Activated CD8-positive, alpha-beta T cell treated with anti-CD3 and anti-CD28 coated beads for 36 hours (primary cell): ENCODE measurements around the gene TYW3. TPM values are rescaled to one million over a fixed set of nuclear protein-coding genes. Genes with fewer than 3 reads are reported as not detected.

ENCODE experiments used
- ATAC-seq: fragments of 200-7000 bp; cut with Tn5 transposase; one replicate; pipeline ENCODE4 v1.10.0; 2021; ENCODE audit warnings: mild to moderate bottlenecking, moderate library complexity
- CTCF ChIA-PET: fragments of 350-600 bp; sonication (Branson Sonifier 250); formaldehyde crosslinking; loops from one replicate; lab custom pipeline; 2021; ENCODE audit warnings: antibody characterized with exemption; lab: Charles Lee
- POLR2A ChIA-PET: fragments of 350-600 bp; sonication (Branson Sonifier 250); formaldehyde crosslinking; loops from one replicate; lab custom pipeline; 2021; ENCODE audit warnings: antibody characterized with exemption; lab: Charles Lee
- DNase-seq: peaks from one replicate; pipeline ENCODE4 v3.0.0-alpha.2; 2020
- H3K27ac Mint-ChIP-seq: one replicate; pipeline ENCODE4 v1.8.0; 2021; ENCODE audit warnings: mild to moderate bottlenecking, mixed read lengths
- H3K27me3 Mint-ChIP-seq: one replicate; pipeline ENCODE4 v1.8.0; 2021; ENCODE audit warnings: mixed read lengths
- H3K36me3 Mint-ChIP-seq: one replicate; pipeline ENCODE4 v1.8.0; 2021; ENCODE audit warnings: low read depth, mixed read lengths
- H3K4me1 Mint-ChIP-seq: one replicate; pipeline ENCODE4 v1.8.0; 2021; ENCODE audit warnings: low read depth, mixed read lengths
- H3K4me3 Mint-ChIP-seq: one replicate; pipeline ENCODE4 v1.8.0; 2021; ENCODE audit warnings: mild to moderate bottlenecking, moderate library complexity, mixed read lengths
- H3K9me3 Mint-ChIP-seq: one replicate; pipeline ENCODE4 v1.8.0; 2021; ENCODE audit warnings: mixed read lengths
- intact Hi-C: fragments of 100-400 bp; cut with micrococcal nuclease; formaldehyde crosslinking; loops from one replicate; pipeline ENCODE4 v1.10.0; 2022
- total RNA-seq, 2 experiments: library from RNA; stranded (reverse); gene quantifications; one replicate each; pipeline ENCODE4 v1.2.3, GENCODE V29; 2021
- TF ChIP-seq, protein P1 (sequence below): fragments of 200-600 bp; IDR thresholded peaks from one replicate; pipeline ENCODE4 v1.8.0; 2022; ENCODE audit warnings: antibody characterized with exemption, mild to moderate bottlenecking

TYW3 gene, protein sequence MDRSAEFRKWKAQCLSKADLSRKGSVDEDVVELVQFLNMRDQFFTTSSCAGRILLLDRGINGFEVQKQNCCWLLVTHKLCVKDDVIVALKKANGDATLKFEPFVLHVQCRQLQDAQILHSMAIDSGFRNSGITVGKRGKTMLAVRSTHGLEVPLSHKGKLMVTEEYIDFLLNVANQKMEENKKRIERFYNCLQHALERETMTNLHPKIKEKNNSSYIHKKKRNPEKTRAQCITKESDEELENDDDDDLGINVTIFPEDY
- total RNA-seq, result 10 to 100 TPM; 22.0 to 24.4 TPM

DNA sequence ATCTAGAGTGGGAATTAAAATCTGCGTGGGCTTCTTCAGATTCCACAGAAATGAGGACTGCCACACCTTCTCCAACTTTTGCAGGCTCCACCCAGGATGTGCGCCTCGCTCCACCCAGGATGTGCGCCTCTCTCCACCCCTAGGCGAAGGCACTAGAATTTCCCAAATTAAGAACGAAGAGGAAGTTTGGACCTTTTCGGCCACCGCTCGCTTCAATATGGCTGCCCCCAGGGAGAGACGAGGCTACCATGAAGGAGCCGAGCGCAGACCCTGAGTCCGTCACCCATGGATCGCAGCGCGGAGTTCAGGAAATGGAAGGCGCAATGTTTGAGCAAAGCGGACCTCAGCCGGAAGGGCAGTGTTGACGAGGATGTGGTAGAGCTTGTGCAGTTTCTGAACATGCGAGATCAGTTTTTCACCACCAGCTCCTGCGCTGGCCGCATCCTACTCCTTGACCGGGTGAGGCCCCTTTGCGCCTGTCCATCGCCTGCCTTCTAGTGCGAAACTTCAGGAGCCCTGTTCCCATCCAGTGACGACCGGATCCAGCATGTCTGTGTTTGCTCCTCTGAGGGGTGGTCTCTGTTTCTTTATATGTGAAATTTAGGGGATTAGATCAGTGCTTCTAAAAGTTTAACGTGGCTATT is at the start of gene TYW3, which contains the start of gene CRYZ:
TYW3 (plus strand) TSS at position 193 of the 644 bp plus-strand sequence; CDS start at position 286, 93 bp downstream.
CRYZ (minus strand) TSS at position 91 of the 644 bp plus-strand sequence. CDS start 8,229 bp downstream, outside the sequence.
- Mint-ChIP-seq H3K27me3 (no peaks in the 10 kb centered on the region), H3K27ac (peak within 1 kb of the TSS; percentile 99), H3K36me3 (peaks cover 24% of the 10 kb centered on the region), H3K9me3 (no peaks in the 10 kb centered on the region), H3K4me1 (peaks cover 39% of the 10 kb centered on the region), H3K4me3 (peak within 1 kb of the TSS; percentile 81)
- ATAC-seq (peak; percentile 87), DNase-seq (peak; percentile 91)
- TF ChIP-seq, protein P1, sequence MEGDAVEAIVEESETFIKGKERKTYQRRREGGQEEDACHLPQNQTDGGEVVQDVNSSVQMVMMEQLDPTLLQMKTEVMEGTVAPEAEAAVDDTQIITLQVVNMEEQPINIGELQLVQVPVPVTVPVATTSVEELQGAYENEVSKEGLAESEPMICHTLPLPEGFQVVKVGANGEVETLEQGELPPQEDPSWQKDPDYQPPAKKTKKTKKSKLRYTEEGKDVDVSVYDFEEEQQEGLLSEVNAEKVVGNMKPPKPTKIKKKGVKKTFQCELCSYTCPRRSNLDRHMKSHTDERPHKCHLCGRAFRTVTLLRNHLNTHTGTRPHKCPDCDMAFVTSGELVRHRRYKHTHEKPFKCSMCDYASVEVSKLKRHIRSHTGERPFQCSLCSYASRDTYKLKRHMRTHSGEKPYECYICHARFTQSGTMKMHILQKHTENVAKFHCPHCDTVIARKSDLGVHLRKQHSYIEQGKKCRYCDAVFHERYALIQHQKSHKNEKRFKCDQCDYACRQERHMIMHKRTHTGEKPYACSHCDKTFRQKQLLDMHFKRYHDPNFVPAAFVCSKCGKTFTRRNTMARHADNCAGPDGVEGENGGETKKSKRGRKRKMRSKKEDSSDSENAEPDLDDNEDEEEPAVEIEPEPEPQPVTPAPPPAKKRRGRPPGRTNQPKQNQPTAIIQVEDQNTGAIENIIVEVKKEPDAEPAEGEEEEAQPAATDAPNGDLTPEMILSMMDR, result no peak
- intact Hi-C loops, result loop anchor here (10.0 kb wide), 1 partner anchor 538 kb away; the partner anchor contains the start of genes FPGT and LRRIQ3
- CTCF ChIA-PET, result interaction anchor here (0.7 to 2.8 kb wide), 18 partner anchors 8 to 988 kb away, joined by 3 to 15 read pairs (median 4); no protein-coding TSS in a partner anchor
- POLR2A ChIA-PET, result interaction anchor here (1.4 to 2.4 kb wide), 2 partner anchors 10 to 13 kb away, joined by 4 to 7 read pairs; no protein-coding TSS in a partner anchor

DNA sequence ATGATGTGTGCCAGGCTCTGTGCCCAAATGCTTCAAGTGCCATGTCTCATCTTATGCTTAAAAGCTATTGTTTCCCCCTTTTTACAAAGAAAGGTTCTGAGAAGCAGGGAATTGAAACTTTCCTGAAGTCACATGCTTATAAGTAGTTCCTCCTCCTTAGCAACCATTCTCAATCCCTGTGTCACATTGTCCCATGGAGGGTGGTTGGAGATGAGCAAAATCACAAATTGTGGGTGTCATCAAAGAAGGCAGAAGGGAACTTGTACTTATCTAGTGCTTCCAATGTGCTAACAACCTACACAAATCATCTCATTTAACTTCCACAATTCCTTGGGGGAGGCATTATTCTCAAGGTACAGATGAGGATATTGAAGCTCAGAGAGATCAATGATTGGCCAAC is 49.3 kb upstream of the TYW3 start:
- intact Hi-C loops, result no loop called here
- Mint-ChIP-seq H3K36me3 (no peaks in the 10 kb centered on the region), H3K4me1 (no peaks in the 10 kb centered on the region), H3K27ac (no peak overlapping the region), H3K9me3 (no peaks in the 10 kb centered on the region), H3K27me3 (peaks cover 6% of the 10 kb centered on the region), H3K4me3 (no peak overlapping the region)
- ATAC-seq (no peak), DNase-seq (no peak)
- POLR2A ChIA-PET, result no interaction called here
- TF ChIP-seq, protein P1, result no peak
- CTCF ChIA-PET, result no interaction called here

DNA sequence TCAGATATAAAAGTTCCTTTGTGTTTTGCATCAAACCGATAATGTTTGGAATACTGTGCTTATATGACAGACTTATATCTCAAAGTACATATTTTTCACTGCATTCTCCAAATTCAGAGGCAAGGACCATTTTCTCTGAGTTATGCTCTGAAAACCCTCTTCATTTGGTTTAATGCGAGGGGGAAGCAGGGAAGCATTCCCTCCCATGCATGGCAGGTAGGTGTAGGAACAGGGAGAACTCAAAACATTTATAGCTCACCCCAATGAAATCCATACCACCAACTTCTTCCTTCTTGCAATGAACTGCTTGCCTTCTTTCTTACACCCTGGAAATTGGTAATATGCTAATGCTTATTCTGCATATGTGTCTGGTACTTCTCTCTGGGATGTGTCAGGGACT is 48.7 kb upstream of the TYW3 start:
- no peak for DNase-seq
- POLR2A ChIA-PET, result no interaction called here
- ATAC-seq, result no peak
- Mint-ChIP-seq H3K4me3 (no peak overlapping the region), H3K4me1 (no peaks in the 10 kb centered on the region), H3K9me3 (no peaks in the 10 kb centered on the region), H3K27me3 (peaks cover 6% of the 10 kb centered on the region), H3K36me3 (no peaks in the 10 kb centered on the region), H3K27ac (no peak overlapping the region)
- intact Hi-C loops, result no loop called here
- TF ChIP-seq, protein P1, result no peak
- CTCF ChIA-PET, result no interaction called here

DNA sequence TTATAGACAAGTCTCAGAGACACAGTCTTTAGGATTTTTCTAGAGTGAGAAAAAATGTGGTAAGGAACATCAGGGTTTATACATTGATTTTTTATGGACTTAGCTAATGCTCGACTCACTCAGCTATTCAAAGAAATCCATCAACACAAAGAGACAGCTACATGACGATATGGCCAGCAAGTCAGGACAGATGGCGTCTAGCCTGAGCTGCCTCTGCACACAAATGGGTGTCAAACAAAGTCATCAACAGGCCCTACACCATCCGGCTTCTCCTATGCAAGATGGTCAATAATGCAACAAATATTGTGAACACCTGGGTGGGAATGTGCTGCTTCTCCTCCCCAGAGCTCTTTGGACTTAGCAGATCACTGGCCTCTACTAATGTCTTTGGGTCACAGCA is 46.0 kb upstream of the TYW3 start:
- no peak overlapping the region for H3K27ac Mint-ChIP-seq
- DNase-seq (no peak), ATAC-seq (no peak)
- H3K4me3 Mint-ChIP-seq, result no peak overlapping the region
- CTCF ChIA-PET, result interaction anchor here (1.1 kb wide), 1 partner anchor 52 kb away, joined by 3 read pairs; no protein-coding TSS in a partner anchor
- no peaks in the 10 kb centered on the region for H3K4me1 Mint-ChIP-seq
- no peaks in the 10 kb centered on the region for H3K36me3 Mint-ChIP-seq
- intact Hi-C loops, result no loop called here
- H3K9me3 Mint-ChIP-seq, result no peaks in the 10 kb centered on the region
- TF ChIP-seq, protein P1, result no peak
- POLR2A ChIA-PET, result no interaction called here
- peaks cover 4% of the 10 kb centered on the region for H3K27me3 Mint-ChIP-seq
